Prostate gland (tissue), 2 donors: ENCODE results near the gene R3HDML. TPM values are rescaled to one million over a fixed set of nuclear protein-coding genes. Genes with fewer than 3 reads are reported as not detected.

ENCODE experiments used
- DNase-seq: peaks from one replicate; pipeline ENCODE4 v3.0.0-alpha.2; 2019; ENCODE audit warnings: low spot score
- H3K27ac ChIP-seq, 2 donors: fragments of 200-600 bp; sonication (generic); 2 replicates each; pipeline ENCODE4 v1.5.1; 2017 to 2019
- H3K27me3 ChIP-seq: fragments of 200-600 bp; sonication (generic); replicated peaks from 2 replicates; pipeline ENCODE4 v1.5.1; 2019; ENCODE audit not compliant: insufficient read depth
- H3K36me3 ChIP-seq, 2 donors: fragments of 200-600 bp; sonication (generic); 1 replicate in 1 of 2; 2 replicates in 1 of 2; pipeline versions ENCODE4 v1.5.1 to v1.8.1; 2017 to 2019
- H3K4me1 ChIP-seq: fragments of 200-600 bp; sonication (generic); replicated peaks from 2 replicates; pipeline ENCODE4 v1.5.1; 2019
- H3K4me3 ChIP-seq, 2 donors: fragments of 200-600 bp; sonication (generic); 2 replicates each; pipeline ENCODE4 v1.5.1; 2017 to 2019
- H3K9me3 ChIP-seq: fragments of 200-600 bp; sonication (generic); 2 replicates; pipeline ENCODE4 v1.5.1; 2017
- POLR2A ChIP-seq: fragments of 450-650 bp; IDR thresholded peaks from one replicate; pipeline ENCODE4 v1.6.1; 2016; ENCODE audit warnings: antibody characterized with exemption, mild to moderate bottlenecking
- POLR2AphosphoS5 ChIP-seq: sonication (generic); formaldehyde crosslinking; IDR thresholded peaks from one replicate; pipeline ENCODE4 v1.6.1; 2017; ENCODE audit warnings: antibody characterized with exemption
- WGBS: methylation state at CpG from one replicate; pipeline ENCODE4 v1.1.5; 2018; 5-methylcytosine and 5-hydroxymethylcytosine counted together
- intact Hi-C: fragments of 100-400 bp; cut with DNase I; formaldehyde crosslinking; loops from one replicate; pipeline ENCODE4 v1.14.2; 2022
- total RNA-seq, 2 donors: library from RNA; depleted of rRNA; stranded (reverse); fragments of >200 nt; gene quantifications; one replicate each; pipeline ENCODE4 v1.1.0, GENCODE V29; 2016
- TF ChIP-seq, protein P1 (sequence below), 4 experiments: fragments of 200-600 bp in 2 of 4; fragments of 450-650 bp in 2 of 4; sonication (generic) in 2 of 4; IDR thresholded peaks; 1 replicate in 3 of 4; 2 replicates in 1 of 4; pipeline ENCODE4 v1.5.1; 2016 to 2019; ENCODE audit warnings: antibody characterized with exemption in 4 of 4, mild to moderate bottlenecking in 2 of 4, moderate library complexity in 2 of 4

Gene R3HDML
- total RNA-seq, 2 donors from 2014 or later: 0.91 TPM; not detected in 1

DNA sequence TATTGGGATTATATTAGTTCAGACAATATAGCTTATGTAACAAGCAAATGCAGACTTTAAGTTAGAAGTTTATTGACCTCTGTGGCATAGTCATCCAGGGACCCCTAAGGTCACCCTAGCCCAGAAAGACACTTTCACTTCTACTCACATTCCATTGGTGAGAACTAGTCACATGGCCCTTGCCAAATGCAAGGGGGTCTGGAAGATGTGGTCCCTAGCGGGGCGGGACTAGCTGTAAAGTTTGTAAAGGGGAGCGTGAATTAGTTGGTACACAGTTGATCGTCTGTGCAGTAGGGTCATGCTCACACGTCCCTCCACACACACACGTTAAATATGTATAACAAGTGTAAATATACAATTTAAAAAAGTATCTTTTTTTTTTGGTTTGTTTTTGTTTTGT lies 27.9 kb downstream of the R3HDML start:
- Histone ChIP-seq H3K36me3 (no peaks in the 10 kb centered on the region), H3K27me3 (no peaks in the 10 kb centered on the region), H3K4me1 (no peaks in the 10 kb centered on the region), H3K4me3 (no peak overlapping the region), H3K27ac (no peak overlapping the region), H3K9me3 (no peaks in the 10 kb centered on the region)
- no peak for DNase-seq
- no peak for TF ChIP-seq POLR2AphosphoS5
- TF ChIP-seq, protein P1, sequence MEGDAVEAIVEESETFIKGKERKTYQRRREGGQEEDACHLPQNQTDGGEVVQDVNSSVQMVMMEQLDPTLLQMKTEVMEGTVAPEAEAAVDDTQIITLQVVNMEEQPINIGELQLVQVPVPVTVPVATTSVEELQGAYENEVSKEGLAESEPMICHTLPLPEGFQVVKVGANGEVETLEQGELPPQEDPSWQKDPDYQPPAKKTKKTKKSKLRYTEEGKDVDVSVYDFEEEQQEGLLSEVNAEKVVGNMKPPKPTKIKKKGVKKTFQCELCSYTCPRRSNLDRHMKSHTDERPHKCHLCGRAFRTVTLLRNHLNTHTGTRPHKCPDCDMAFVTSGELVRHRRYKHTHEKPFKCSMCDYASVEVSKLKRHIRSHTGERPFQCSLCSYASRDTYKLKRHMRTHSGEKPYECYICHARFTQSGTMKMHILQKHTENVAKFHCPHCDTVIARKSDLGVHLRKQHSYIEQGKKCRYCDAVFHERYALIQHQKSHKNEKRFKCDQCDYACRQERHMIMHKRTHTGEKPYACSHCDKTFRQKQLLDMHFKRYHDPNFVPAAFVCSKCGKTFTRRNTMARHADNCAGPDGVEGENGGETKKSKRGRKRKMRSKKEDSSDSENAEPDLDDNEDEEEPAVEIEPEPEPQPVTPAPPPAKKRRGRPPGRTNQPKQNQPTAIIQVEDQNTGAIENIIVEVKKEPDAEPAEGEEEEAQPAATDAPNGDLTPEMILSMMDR (IDR thresholded peaks at IDR 0.05): no peak
- TF ChIP-seq POLR2A: no peak
- intact Hi-C loops: no loop called here
- 91% methylated on average over 6 of the region's 6 CpGs for WGBS

GRCh38 chr20:44367746-44368145 lies 30.9 kb downstream of the R3HDML start:
- no peak overlapping the region for H3K4me3 ChIP-seq
- no peak for DNase-seq
- H3K27ac ChIP-seq: no peak overlapping the region
- no peaks in the 10 kb centered on the region for H3K27me3 ChIP-seq
- intact Hi-C loops: no loop called here
- no peaks in the 10 kb centered on the region for H3K9me3 ChIP-seq
- no peaks in the 10 kb centered on the region for H3K4me1 ChIP-seq
- 94% methylated on average over 6 of the region's 6 CpGs for WGBS
- H3K36me3 ChIP-seq: no peaks in the 10 kb centered on the region
- TF ChIP-seq POLR2AphosphoS5: no peak

DNA sequence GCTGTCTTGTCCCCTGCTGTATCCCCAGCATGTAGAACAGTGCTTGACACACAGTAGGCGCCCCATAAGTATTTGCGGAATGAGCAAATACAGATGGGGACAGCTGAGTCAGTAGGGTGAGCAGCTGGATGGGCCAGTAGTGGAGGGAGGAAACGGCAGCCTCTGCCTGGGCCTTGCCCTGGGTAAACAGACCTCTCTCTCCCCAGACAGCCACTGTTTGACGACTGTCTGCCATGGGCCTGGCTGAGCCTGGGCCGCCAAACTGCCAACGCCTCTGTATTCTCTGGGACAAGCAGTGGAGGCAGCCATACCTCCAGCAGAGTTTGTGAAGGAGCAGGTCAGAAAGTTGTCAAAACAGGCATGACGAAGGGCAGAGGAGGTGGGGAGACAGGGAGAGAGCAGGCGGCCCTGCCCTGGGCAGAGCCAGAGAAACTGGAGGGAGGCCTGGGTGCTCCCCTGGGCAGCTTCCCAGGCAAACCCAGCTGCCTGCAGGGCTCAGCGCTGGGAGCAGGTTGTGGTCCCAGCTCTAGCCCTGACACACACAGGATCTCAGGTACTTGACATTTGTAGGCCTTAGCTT lies 33.9 kb downstream of the R3HDML start:
- WGBS: 61% methylated on average over 8 of the region's 9 CpGs
- Histone ChIP-seq H3K27me3 (no peaks in the 10 kb centered on the region), H3K36me3 (no peaks in the 10 kb centered on the region), H3K4me1 (no peaks in the 10 kb centered on the region), H3K27ac (no peak overlapping the region), H3K4me3 (no peak overlapping the region), H3K9me3 (no peaks in the 10 kb centered on the region)
- intact Hi-C loops: no loop called here
- DNase-seq: no peak
- TF ChIP-seq POLR2AphosphoS5 (no peak), POLR2A (no peak)
- TF ChIP-seq, protein P1 (IDR thresholded peaks at IDR 0.05): no peak

- no peak overlapping the region for H3K4me3 ChIP-seq
- WGBS: 52% methylated on average over 2 of the region's 2 CpGs
- no peaks in the 10 kb centered on the region for H3K27me3 ChIP-seq
- no peak for DNase-seq
- H3K9me3 ChIP-seq: no peaks in the 10 kb centered on the region
- H3K4me1 ChIP-seq: no peaks in the 10 kb centered on the region
- intact Hi-C loops: loop anchor here (5.0 kb wide), 1 partner anchor 300 kb away; no protein-coding TSS in a partner anchor
- TF ChIP-seq POLR2A (no peak), POLR2AphosphoS5 (no peak)
- TF ChIP-seq, protein P1 (IDR thresholded peaks at IDR 0.05): no peak
- H3K27ac ChIP-seq: no peak overlapping the region
- H3K36me3 ChIP-seq: no peaks in the 10 kb centered on the region
Measured at GRCh38 chr20:44382641-44383040, 45.8 kb downstream of the R3HDML start.

GRCh38 chr20:44384423-44385027 lies 47.7 kb downstream of the R3HDML start:
- intact Hi-C loops: loop anchor here (5.0 kb wide), 3 partner anchors 167 to 298 kb away; no protein-coding TSS in a partner anchor
- peak; percentile 60 for DNase-seq
- Histone ChIP-seq H3K9me3 (no peaks in the 10 kb centered on the region), H3K4me1 (no peaks in the 10 kb centered on the region), H3K27ac (no peak overlapping the region), H3K4me3 (no peak overlapping the region), H3K27me3 (peaks cover 3% of the 10 kb centered on the region), H3K36me3 (no peaks in the 10 kb centered on the region)
- TF ChIP-seq, protein P1 (IDR thresholded peaks at IDR 0.05): peak; percentile 44 to 68 (median 58)
- no peak for TF ChIP-seq POLR2AphosphoS5
- WGBS: 24% methylated on average over 9 of the region's 9 CpGs
